Endothelial cell of umbilical vein (primary cell): Measurements from ENCODE around the gene KDM4B. TPM values are rescaled to one million over a fixed set of nuclear protein-coding genes. Genes with fewer than 3 reads are reported as not detected.

Source experiments
- BruUV-seq: library from RNA; stranded (reverse); fragments of 400-500 nt; replicated peaks from 2 replicates; lab custom pipeline; 2021; lab: Mats Ljungman, UMichigan
- CTCF ChIA-PET: fragments of 300-600, 350-600 bp; sonication (Branson Sonifier 250); formaldehyde crosslinking; loops from one replicate; lab custom pipeline; 2021; ENCODE audit warnings: antibody characterized with exemption, inconsistent platforms; lab: Charles Lee
- POLR2A ChIA-PET: fragments of 300-600, 350-600 bp; sonication (Branson Sonifier 250); formaldehyde crosslinking; loops from one replicate; lab custom pipeline; 2021; ENCODE audit warnings: antibody characterized with exemption, inconsistent platforms; lab: Charles Lee
- DNase-seq: peaks from one replicate; pipeline ENCODE4 v3.0.0-alpha.2; 2011; ENCODE audit warnings: low read depth, low spot score
- FAIRE-seq: peaks from 2 replicates; lab custom pipeline; 2011; peaks lifted over from hg19 to GRCh38; lab: Jason Lieb, UNC
- H2AFZ ChIP-seq: 2 replicates; pipeline ENCODE4 v1.6.0; 2012; ENCODE audit warnings: low read depth, low read length, control low read depth, inconsistent platforms
- H3K27ac ChIP-seq: 2 replicates; pipeline ENCODE4 v1.5.1; 2011; ENCODE audit warnings: low read depth, mild to moderate bottlenecking, control low read depth, low read length, moderate library complexity; ENCODE audit not compliant: insufficient read depth
- H3K27me3 ChIP-seq, 2 experiments: 2 replicates each; pipeline versions ENCODE4 v1.6.0 to v1.6.1; 2011; ENCODE audit warnings: low read length in 2 of 2, mixed read lengths in 1 of 2; ENCODE audit not compliant: control insufficient read depth in 2 of 2, insufficient read depth in 2 of 2
- H3K36me3 ChIP-seq, 2 experiments: 2 replicates in 1 of 2; 3 replicates in 1 of 2; pipeline ENCODE4 v1.5.1; 2011; ENCODE audit warnings: low read length in 2 of 2, mild to moderate bottlenecking in 1 of 2, moderate library complexity in 1 of 2; ENCODE audit not compliant: control insufficient read depth in 2 of 2, insufficient read depth in 2 of 2; ENCODE audit errors: extremely low read depth in 1 of 2
- H3K4me1 ChIP-seq: 3 replicates; pipeline ENCODE4 v1.5.1; 2011; ENCODE audit warnings: mild to moderate bottlenecking, low read length; ENCODE audit not compliant: control insufficient read depth, insufficient read depth; ENCODE audit errors: extremely low read depth
- H3K4me2 ChIP-seq: 2 replicates; pipeline ENCODE4 v1.6.1; 2011; ENCODE audit warnings: low read length, control low read depth, mixed read lengths; ENCODE audit not compliant: insufficient read depth
- H3K4me3 ChIP-seq, 3 experiments: fragments of 200-600 bp in 1 of 3; sonication (generic), shearing (Covaris generic) in 1 of 3; replicated peaks in 1 of 3; 2 replicates each; pipeline ENCODE4 v1.5.1; 2011 to 2016; ENCODE audit warnings: control low read depth in 3 of 3, low read length in 3 of 3, mild to moderate bottlenecking in 2 of 3, inconsistent platforms in 1 of 3, low read depth in 1 of 3, moderate library complexity in 1 of 3; ENCODE audit not compliant: insufficient read depth in 1 of 3
- H3K79me2 ChIP-seq: 2 replicates; pipeline ENCODE4 v1.6.0; 2012; ENCODE audit warnings: low read length, inconsistent platforms; ENCODE audit not compliant: control insufficient read depth, insufficient read depth
- H3K9ac ChIP-seq: replicated peaks from 2 replicates; pipeline ENCODE3; 2011; ENCODE audit warnings: low read length, control low read depth; ENCODE audit not compliant: insufficient read depth; ENCODE audit errors: extremely low read depth
- H3K9me1 ChIP-seq: replicated peaks from 3 replicates; pipeline ENCODE4 v1.6.0; 2011; ENCODE audit warnings: mild to moderate bottlenecking, low read length; ENCODE audit not compliant: control insufficient read depth, insufficient read depth; ENCODE audit errors: extremely low read depth
- H3K9me3 ChIP-seq: replicated peaks from 2 replicates; pipeline ENCODE4 v1.5.1; 2012; ENCODE audit warnings: low read length, inconsistent platforms; ENCODE audit not compliant: control insufficient read depth, insufficient read depth
- H4K20me1 ChIP-seq: replicated peaks from 2 replicates; pipeline ENCODE3; 2011; ENCODE audit warnings: mild to moderate bottlenecking, low read length; ENCODE audit not compliant: control insufficient read depth, insufficient read depth; ENCODE audit errors: extremely low read depth
- EZH2 ChIP-seq: IDR thresholded peaks from 2 replicates; pipeline ENCODE4 v1.6.1; 2012; ENCODE audit warnings: borderline replicate concordance, low read depth, mild to moderate bottlenecking, moderate library complexity, low read length, inconsistent platforms; ENCODE audit not compliant: severe bottlenecking
- FOS ChIP-seq: IDR thresholded peaks from 2 replicates; pipeline ENCODE4 v1.6.1; 2011; ENCODE audit warnings: mild to moderate bottlenecking, low read length, moderate library complexity, borderline replicate concordance; ENCODE audit not compliant: insufficient read depth
- GATA2 ChIP-seq: IDR thresholded peaks from 2 replicates; pipeline ENCODE4 v1.7.0; 2011; ENCODE audit warnings: low read depth, mild to moderate bottlenecking, moderate library complexity, mixed read lengths, low read length; ENCODE audit not compliant: insufficient read length, insufficient read depth
- JUN ChIP-seq: IDR thresholded peaks from 2 replicates; pipeline ENCODE4 v1.6.1; 2011; ENCODE audit warnings: borderline replicate concordance, low read depth; ENCODE audit not compliant: insufficient read length, insufficient read depth
- MYC ChIP-seq: IDR thresholded peaks from one replicate; pipeline ENCODE4 v1.6.1; 2011; ENCODE audit warnings: mild to moderate bottlenecking, low read depth, low read length
- POLR2A ChIP-seq: IDR thresholded peaks from 2 replicates; pipeline ENCODE4 v1.6.1; 2012; ENCODE audit warnings: low read depth, mild to moderate bottlenecking, control low read depth, low read length
- POLR2AphosphoS5 ChIP-seq: IDR thresholded peaks from 2 replicates; pipeline ENCODE4 v1.6.1; 2012; ENCODE audit warnings: low read depth, mild to moderate bottlenecking, control low read depth, low read length, moderate library complexity; ENCODE audit not compliant: insufficient read depth
- dilution Hi-C: fragments of 300-500 bp; cut with MboI; formaldehyde crosslinking; loops from one replicate; pipeline ENCODE4 v1.15.0; 2019; ENCODE audit warnings: low sequenced_read_pairs; ENCODE audit not compliant: extremely low pct_ligation_motif_present
- intact Hi-C: fragments of 100-400 bp; cut with micrococcal nuclease; formaldehyde crosslinking; loops from one replicate; pipeline ENCODE4 v1.10.0; 2022
- polyA plus RNA-seq, 4 experiments: library from polyadenylated mRNA; depleted of rRNA in 3 of 4; stranded (reverse) in 3 of 4; unstranded in 1 of 4; fragments of >200 nt; gene quantifications; 2 replicates each; pipeline versions ENCODE4 v1.2.1 to v1.2.3, GENCODE V29; 2011 to 2012; ENCODE audit warnings: missing spikeins in 1 of 4
- total RNA-seq: library from RNA; stranded (reverse); gene quantifications from 2 replicates; pipeline ENCODE4 v1.2.3, GENCODE V29; 2021
- TF ChIP-seq, protein P1 (sequence below): IDR thresholded peaks from 2 replicates; pipeline ENCODE4 v1.6.1; 2011; ENCODE audit not compliant: insufficient read depth, insufficient read length
- TF ChIP-seq, protein P2 (sequence below), 2 donors: IDR thresholded peaks; 1 replicate in 1 of 2; 2 replicates in 1 of 2; pipeline ENCODE4 v1.5.1; 2011; ENCODE audit warnings: low read length in 2 of 2, mild to moderate bottlenecking in 2 of 2, moderate library complexity in 2 of 2, control low read depth in 1 of 2, inconsistent platforms in 1 of 2, low read depth in 1 of 2; ENCODE audit not compliant: insufficient read depth in 1 of 2; ENCODE audit errors: extremely low read depth in 1 of 2

The KDM4B gene
- total and polyA plus RNA-seq, 2 donors (not counting 3 experiments of a cell fraction or from before 2014, with no cell fraction given) = 12.4 to 37.2 TPM

DNA sequence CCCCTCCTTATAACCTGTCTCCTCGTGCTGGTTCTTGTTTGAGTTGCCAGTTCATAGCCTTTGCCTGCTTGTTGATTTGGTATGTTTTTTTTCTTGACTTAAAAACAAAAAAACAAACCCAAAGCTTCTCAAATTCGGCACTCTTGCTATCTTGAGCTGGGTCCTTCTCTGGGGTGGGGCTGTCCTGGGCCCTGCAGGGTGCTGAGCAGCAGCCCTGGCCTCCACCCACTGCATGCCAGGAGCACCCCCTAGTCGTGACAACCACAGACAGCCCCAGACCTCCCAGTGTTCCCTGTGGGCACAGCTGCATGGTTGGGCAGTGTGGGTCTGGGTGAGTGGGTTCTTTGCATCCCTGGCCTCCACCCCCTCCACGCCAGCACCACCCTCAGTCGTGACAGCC lies 27.8 kb downstream of the KDM4B start:
- H4K20me1 ChIP-seq = peaks cover 4% of the 10 kb centered on the region
- ChIA-PET POLR2A (no interaction called here), CTCF (interaction anchor here (0.6 to 1.2 kb wide), 2 partner anchors 18 to 138 kb away, joined by 3 read pairs; no protein-coding TSS in a partner anchor)
- peaks cover 24% of the 10 kb centered on the region for H3K79me2 ChIP-seq
- no peaks in the 10 kb centered on the region for H3K4me1 ChIP-seq
- TF ChIP-seq FOS = no peak
- dilution Hi-C loops = no loop called here
- no peaks in the 10 kb centered on the region for H3K36me3 ChIP-seq
- BruUV-seq = no TSS peak
- H3K9me3 ChIP-seq = no peaks in the 10 kb centered on the region
- FAIRE-seq = no peak
- no peak overlapping the region for H2AFZ ChIP-seq
- no peak overlapping the region for H3K9ac ChIP-seq
- no peak overlapping the region for H3K4me3 ChIP-seq
- H3K4me2 ChIP-seq = no peak overlapping the region
- no peak overlapping the region for H3K27ac ChIP-seq
- intact Hi-C loops = no loop called here
- H3K27me3 ChIP-seq = no peaks in the 10 kb centered on the region
- no peaks in the 10 kb centered on the region for H3K9me1 ChIP-seq
- DNase-seq = no peak

DNA sequence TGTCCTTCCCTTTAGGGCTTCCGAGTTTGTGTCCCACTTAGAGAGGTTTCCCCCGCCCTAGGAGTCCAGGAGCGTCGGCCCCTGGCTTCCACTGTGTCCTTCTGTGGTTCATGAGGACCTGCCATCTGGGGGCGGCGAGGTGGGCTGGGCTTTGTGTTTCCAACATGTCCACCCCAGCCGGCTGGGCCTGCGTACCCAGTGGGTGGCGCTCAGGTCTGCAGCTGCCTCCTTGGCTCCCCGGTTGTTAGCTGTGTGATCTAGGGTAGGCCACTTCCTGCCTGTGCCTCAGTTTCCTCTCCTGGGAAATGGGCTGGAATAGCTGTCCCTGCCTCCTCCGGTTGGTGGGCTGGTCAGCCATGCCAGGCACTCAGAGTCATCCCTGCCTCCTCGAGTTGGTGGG lies 28.4 kb downstream of the KDM4B start:
- FAIRE-seq = no peak

More for the DNA sequence above, 28.4 kb downstream of the KDM4B start:
- Histone ChIP-seq H3K9ac (no peak overlapping the region), H3K4me3 (no peak overlapping the region), H3K27me3 (no peaks in the 10 kb centered on the region), H3K9me1 (no peaks in the 10 kb centered on the region), H3K79me2 (peaks cover 19% of the 10 kb centered on the region), H3K9me3 (no peaks in the 10 kb centered on the region), H3K4me1 (no peaks in the 10 kb centered on the region), H2AFZ (no peak overlapping the region), H3K27ac (no peak overlapping the region), H4K20me1 (peaks cover 2% of the 10 kb centered on the region), H3K4me2 (no peak overlapping the region), H3K36me3 (no peaks in the 10 kb centered on the region)
- no TSS peak for BruUV-seq
- no peak for DNase-seq
- dilution Hi-C loops (no loop called here), intact Hi-C loops (no loop called here)
- TF ChIP-seq JUN (no peak), FOS (no peak), POLR2AphosphoS5 (no peak), EZH2 (no peak), POLR2A (no peak), GATA2 (no peak), MYC (no peak)
- TF ChIP-seq, protein P1, sequence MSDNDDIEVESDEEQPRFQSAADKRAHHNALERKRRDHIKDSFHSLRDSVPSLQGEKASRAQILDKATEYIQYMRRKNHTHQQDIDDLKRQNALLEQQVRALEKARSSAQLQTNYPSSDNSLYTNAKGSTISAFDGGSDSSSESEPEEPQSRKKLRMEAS = no peak
- TF ChIP-seq, protein P2, sequence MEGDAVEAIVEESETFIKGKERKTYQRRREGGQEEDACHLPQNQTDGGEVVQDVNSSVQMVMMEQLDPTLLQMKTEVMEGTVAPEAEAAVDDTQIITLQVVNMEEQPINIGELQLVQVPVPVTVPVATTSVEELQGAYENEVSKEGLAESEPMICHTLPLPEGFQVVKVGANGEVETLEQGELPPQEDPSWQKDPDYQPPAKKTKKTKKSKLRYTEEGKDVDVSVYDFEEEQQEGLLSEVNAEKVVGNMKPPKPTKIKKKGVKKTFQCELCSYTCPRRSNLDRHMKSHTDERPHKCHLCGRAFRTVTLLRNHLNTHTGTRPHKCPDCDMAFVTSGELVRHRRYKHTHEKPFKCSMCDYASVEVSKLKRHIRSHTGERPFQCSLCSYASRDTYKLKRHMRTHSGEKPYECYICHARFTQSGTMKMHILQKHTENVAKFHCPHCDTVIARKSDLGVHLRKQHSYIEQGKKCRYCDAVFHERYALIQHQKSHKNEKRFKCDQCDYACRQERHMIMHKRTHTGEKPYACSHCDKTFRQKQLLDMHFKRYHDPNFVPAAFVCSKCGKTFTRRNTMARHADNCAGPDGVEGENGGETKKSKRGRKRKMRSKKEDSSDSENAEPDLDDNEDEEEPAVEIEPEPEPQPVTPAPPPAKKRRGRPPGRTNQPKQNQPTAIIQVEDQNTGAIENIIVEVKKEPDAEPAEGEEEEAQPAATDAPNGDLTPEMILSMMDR (IDR thresholded peaks at IDR 0.05; ENCODE audit: extremely low read depth in 1 of 2, insufficient read depth in 1 of 2, low read depth in 1 of 2, low read length in 2 of 2) = no peak
- ChIA-PET POLR2A (no interaction called here), CTCF (interaction anchor here (1.2 kb wide), 1 partner anchor 18 kb away, joined by 3 read pairs; no protein-coding TSS in a partner anchor)
